Peyer's patch (tissue), 4 donors: Measurements from ENCODE around the gene TOR4A.

Experiments
- CTCF ChIP-seq, 6 experiments: fragments of 450-650 bp in 4 of 6; fragments of 200-600 bp in 2 of 6; sonication (generic) in 1 of 6; IDR thresholded peaks; one replicate each; pipeline ENCODE4 v1.5.1; 2017 to 2019; ENCODE audit warnings: antibody characterized with exemption in 6 of 6, mild to moderate bottlenecking in 3 of 6, moderate library complexity in 1 of 6
- POLR2A ChIP-seq, 2 donors: fragments of 450-650 bp; IDR thresholded peaks; one replicate each; pipeline ENCODE4 v1.5.1; 2017; ENCODE audit warnings: antibody characterized with exemption in 2 of 2, mild to moderate bottlenecking in 2 of 2, moderate library complexity in 2 of 2

- TF ChIP-seq CTCF (IDR thresholded peaks at IDR 0.05) (no peak), POLR2A (IDR thresholded peaks at IDR 0.05) (no peak)
Observed at GRCh38 chr9:137270929-137271695, 6.4 kb upstream of the TOR4A start.
